Activated CD8-positive, alpha-beta memory T cell treated with anti-CD3 and anti-CD28 coated beads, Interleukin-2, amount 10 ng/mL, durations not matched to agents 7 days and 5 days (primary cell): ENCODE data around the gene RPL10. TPM values are rescaled to one million over a fixed set of nuclear protein-coding genes. Genes with fewer than 3 reads are reported as not detected.

Experiments
- ATAC-seq: fragments of 150-1000 bp; cut with Tn5 transposase; one replicate; pipeline ENCODE4 v1.10.0; 2021; ENCODE audit warnings: moderate library complexity
- CTCF ChIA-PET: fragments of 350-600 bp; sonication (Branson Sonifier 250); formaldehyde crosslinking; loops from one replicate; lab custom pipeline; 2021; ENCODE audit warnings: antibody characterized with exemption; lab: Charles Lee
- DNase-seq: peaks from one replicate; pipeline ENCODE4 v3.0.0-alpha.2; 2020
- H3K27ac Mint-ChIP-seq: one replicate; pipeline ENCODE4 v1.8.0; 2021; ENCODE audit warnings: mild to moderate bottlenecking, mixed read lengths
- H3K27me3 Mint-ChIP-seq: one replicate; pipeline ENCODE4 v1.8.0; 2021; ENCODE audit warnings: mixed read lengths
- H3K36me3 Mint-ChIP-seq: one replicate; pipeline ENCODE4 v1.8.0; 2021; ENCODE audit warnings: mild to moderate bottlenecking, mixed read lengths
- H3K4me1 Mint-ChIP-seq: one replicate; pipeline ENCODE4 v1.8.0; 2021; ENCODE audit warnings: mixed read lengths
- H3K4me3 Mint-ChIP-seq: one replicate; pipeline ENCODE4 v1.8.0; 2021; ENCODE audit warnings: mild to moderate bottlenecking, moderate library complexity, mixed read lengths
- H3K9me3 Mint-ChIP-seq: one replicate; pipeline ENCODE4 v1.8.0; 2022; ENCODE audit warnings: low read depth, mixed read lengths
- total RNA-seq, 2 experiments: library from RNA; stranded (reverse); gene quantifications; one replicate each; pipeline ENCODE4 v1.2.3, GENCODE V29; 2021

RPL10 gene
- total RNA-seq, 2 experiments from 2014 or later = 2,013 to 2,356 TPM

DNA sequence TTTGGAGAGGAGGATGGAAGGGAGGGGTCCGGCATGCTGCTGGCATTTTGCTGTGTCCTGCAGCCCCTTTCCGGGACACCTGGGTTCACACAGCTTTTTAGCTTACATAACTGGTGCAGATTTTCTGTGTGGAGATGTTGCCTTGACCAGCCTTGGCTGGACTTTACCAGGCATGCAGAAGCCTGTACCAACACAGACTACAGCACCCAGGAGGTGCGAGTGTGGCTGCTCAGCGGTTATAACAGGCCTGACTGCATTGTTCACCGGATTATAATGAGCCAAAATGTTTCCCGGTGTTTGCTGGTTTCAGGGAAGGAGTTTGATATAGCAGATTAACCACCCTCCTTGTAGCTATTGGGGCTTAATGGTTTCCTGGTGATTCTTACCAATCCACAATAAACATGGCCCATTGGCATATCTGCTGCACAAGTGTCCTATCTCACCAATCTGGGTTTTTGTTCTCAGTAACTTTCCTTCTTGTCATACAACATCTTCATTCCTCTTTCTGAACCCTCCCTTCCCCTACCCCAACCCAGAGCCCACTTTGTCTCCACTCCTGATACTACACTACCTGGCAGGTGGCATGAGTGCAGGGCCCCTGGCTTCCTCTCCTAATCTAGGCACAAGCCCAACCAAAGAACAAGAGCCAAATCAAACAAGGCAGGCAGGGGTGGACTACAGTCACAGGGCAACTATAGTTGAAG, 3.9 kb downstream of the RPL10 start:
- peaks cover 18% of the 10 kb centered on the region for H3K4me1 Mint-ChIP-seq
- H3K27me3 Mint-ChIP-seq = no peaks in the 10 kb centered on the region
- H3K4me3 Mint-ChIP-seq = no peak overlapping the region
- no peaks in the 10 kb centered on the region for H3K9me3 Mint-ChIP-seq
- no peak for DNase-seq
- peak overlapping the region; percentile 19 for H3K27ac Mint-ChIP-seq
- ATAC-seq = no peak
- CTCF ChIA-PET = interaction anchor here (0.8 kb wide), 1 partner anchor 111 kb away, joined by 3 read pairs; no protein-coding TSS in a partner anchor
- H3K36me3 Mint-ChIP-seq = peaks cover 33% of the 10 kb centered on the region

DNA sequence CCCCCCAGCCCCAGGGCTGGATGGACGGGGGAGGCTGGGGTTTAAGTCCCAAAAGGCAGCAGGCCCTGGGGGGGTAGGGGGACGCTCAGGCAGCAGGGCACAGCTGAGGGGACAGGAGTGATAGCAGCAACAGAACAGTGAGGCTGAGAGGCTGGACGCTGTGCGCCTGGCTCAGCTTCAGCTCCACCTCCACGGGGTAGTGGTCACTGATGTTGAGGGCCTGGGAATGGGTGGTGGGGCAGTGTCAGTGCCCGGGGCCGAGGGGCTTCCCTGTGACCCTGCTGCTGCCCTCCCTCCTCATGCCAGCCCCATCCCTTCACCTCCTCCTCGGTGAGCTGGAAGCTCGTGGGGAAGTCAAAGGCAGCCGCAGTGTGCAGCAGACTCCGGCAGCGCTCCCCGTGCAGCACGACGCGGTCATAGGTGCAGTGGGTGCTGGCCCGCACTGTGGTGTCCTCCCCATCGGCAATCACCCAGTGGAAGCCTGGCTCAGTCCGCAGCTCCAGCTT, 4.5 kb downstream of the RPL10 start:
- ATAC-seq (no peak), DNase-seq (no peak)
- H3K4me1 Mint-ChIP-seq = peaks cover 18% of the 10 kb centered on the region
- CTCF ChIA-PET = no interaction called here
- peaks cover 33% of the 10 kb centered on the region for H3K36me3 Mint-ChIP-seq
- H3K27ac Mint-ChIP-seq = no peak overlapping the region
- H3K27me3 Mint-ChIP-seq = no peaks in the 10 kb centered on the region
- H3K4me3 Mint-ChIP-seq = no peak overlapping the region
- H3K9me3 Mint-ChIP-seq = no peaks in the 10 kb centered on the region

- H3K4me1 Mint-ChIP-seq = peaks cover 16% of the 10 kb centered on the region
- no peak for DNase-seq
- no peak overlapping the region for H3K27ac Mint-ChIP-seq
- CTCF ChIA-PET = no interaction called here
- no peak for ATAC-seq
- H3K27me3 Mint-ChIP-seq = no peaks in the 10 kb centered on the region
- H3K9me3 Mint-ChIP-seq = no peaks in the 10 kb centered on the region
- no peak overlapping the region for H3K4me3 Mint-ChIP-seq
- peaks cover 30% of the 10 kb centered on the region for H3K36me3 Mint-ChIP-seq
Measured at GRCh38 chrX:154403192-154403591, 5.0 kb downstream of the RPL10 start.

GRCh38 chrX:154403858-154404257, 5.7 kb downstream of the RPL10 start:
- Mint-ChIP-seq H3K27ac (no peak overlapping the region), H3K4me1 (peaks cover 19% of the 10 kb centered on the region), H3K27me3 (no peaks in the 10 kb centered on the region), H3K4me3 (no peak overlapping the region), H3K9me3 (no peaks in the 10 kb centered on the region), H3K36me3 (peaks cover 27% of the 10 kb centered on the region)
- DNase-seq (no peak), ATAC-seq (no peak)
- CTCF ChIA-PET = no interaction called here

- no peaks in the 10 kb centered on the region for H3K9me3 Mint-ChIP-seq
- H3K4me3 Mint-ChIP-seq = no peak overlapping the region
- H3K36me3 Mint-ChIP-seq = peaks cover 18% of the 10 kb centered on the region
- no peak for DNase-seq
- no peaks in the 10 kb centered on the region for H3K27me3 Mint-ChIP-seq
- peaks cover 18% of the 10 kb centered on the region for H3K4me1 Mint-ChIP-seq
- H3K27ac Mint-ChIP-seq = no peak overlapping the region
- ATAC-seq = no peak
- CTCF ChIA-PET = no interaction called here
Measured at GRCh38 chrX:154404625-154405192, 6.5 kb downstream of the RPL10 start.

GRCh38 chrX:154408659-154409221, 10.6 kb downstream of the RPL10 start:
- peaks cover 3% of the 10 kb centered on the region for H3K36me3 Mint-ChIP-seq
- H3K4me3 Mint-ChIP-seq = peak overlapping the region; percentile 59
- no peaks in the 10 kb centered on the region for H3K9me3 Mint-ChIP-seq
- DNase-seq = no peak
- H3K4me1 Mint-ChIP-seq = peaks cover 14% of the 10 kb centered on the region
- CTCF ChIA-PET = interaction anchor here (2.9 kb wide), 1 partner anchor 10 kb away, joined by 15 read pairs; the partner anchor contains the start of gene RPL10
- no peak for ATAC-seq
- peak overlapping the region; percentile 69 for H3K27ac Mint-ChIP-seq
- no peaks in the 10 kb centered on the region for H3K27me3 Mint-ChIP-seq

- DNase-seq (peak; percentile 49), ATAC-seq (no peak)
- Mint-ChIP-seq H3K27ac (peak within 1 kb of the TSS; percentile 69), H3K27me3 (no peaks in the 10 kb centered on the region), H3K9me3 (no peaks in the 10 kb centered on the region), H3K4me3 (peak within 1 kb of the TSS; percentile 59), H3K36me3 (peaks cover 3% of the 10 kb centered on the region), H3K4me1 (peaks cover 14% of the 10 kb centered on the region)
- CTCF ChIA-PET = interaction anchor here (0.9 to 2.9 kb wide), 2 partner anchors 11 to 20 kb away, joined by 3 to 15 read pairs; partner anchors contain the start of gene RPL10
Measured at GRCh38 chrX:154409222-154409871, 11.2 kb downstream of the RPL10 start, which contains the start of gene DNASE1L1. Gene DNASE1L1, minus strand, starts transcription at chrX:154409254. Its CDS starts 3,686 bp downstream, at chrX:154405568.

- H3K27me3 Mint-ChIP-seq = no peaks in the 10 kb centered on the region
- H3K36me3 Mint-ChIP-seq = peaks cover 7% of the 10 kb centered on the region
- CTCF ChIA-PET = interaction anchor here (0.9 to 1.2 kb wide), 6 partner anchors 13 to 123 kb away, joined by 3 to 4 read pairs (median 3); partner anchors contain the start of gene ATP6AP1
- H3K27ac Mint-ChIP-seq = peak overlapping the region; percentile 89
- H3K9me3 Mint-ChIP-seq = no peaks in the 10 kb centered on the region
- peaks cover 14% of the 10 kb centered on the region for H3K4me1 Mint-ChIP-seq
- ATAC-seq (peak; percentile 74), DNase-seq (peak; percentile 81)
- H3K4me3 Mint-ChIP-seq = peak overlapping the region; percentile 88
Measured at GRCh38 chrX:154411981-154412340, 13.8 kb downstream of the RPL10 start.

GRCh38 chrX:154412468-154412867, 14.3 kb downstream of the RPL10 start:
- CTCF ChIA-PET = interaction anchor here (0.9 to 1.2 kb wide), 6 partner anchors 13 to 123 kb away, joined by 3 to 4 read pairs (median 3); partner anchors contain the start of gene ATP6AP1
- H3K4me1 Mint-ChIP-seq = peaks cover 14% of the 10 kb centered on the region
- no peaks in the 10 kb centered on the region for H3K9me3 Mint-ChIP-seq
- no peaks in the 10 kb centered on the region for H3K27me3 Mint-ChIP-seq
- peak; percentile 75 for DNase-seq
- peak; percentile 51 for ATAC-seq
- H3K36me3 Mint-ChIP-seq = peaks cover 7% of the 10 kb centered on the region
- H3K27ac Mint-ChIP-seq = peak overlapping the region; percentile 89
- peak overlapping the region; percentile 88 for H3K4me3 Mint-ChIP-seq

- Mint-ChIP-seq H3K36me3 (peaks cover 7% of the 10 kb centered on the region), H3K27ac (peak overlapping the region; percentile 89), H3K4me1 (peaks cover 14% of the 10 kb centered on the region), H3K9me3 (no peaks in the 10 kb centered on the region), H3K4me3 (peak overlapping the region; percentile 88), H3K27me3 (no peaks in the 10 kb centered on the region)
- no peak for ATAC-seq
- CTCF ChIA-PET = interaction anchor here (1.2 kb wide), 1 partner anchor 40 kb away, joined by 3 read pairs; no protein-coding TSS in a partner anchor
- DNase-seq = no peak
Measured at GRCh38 chrX:154413142-154413541, 15.0 kb downstream of the RPL10 start.

DNA sequence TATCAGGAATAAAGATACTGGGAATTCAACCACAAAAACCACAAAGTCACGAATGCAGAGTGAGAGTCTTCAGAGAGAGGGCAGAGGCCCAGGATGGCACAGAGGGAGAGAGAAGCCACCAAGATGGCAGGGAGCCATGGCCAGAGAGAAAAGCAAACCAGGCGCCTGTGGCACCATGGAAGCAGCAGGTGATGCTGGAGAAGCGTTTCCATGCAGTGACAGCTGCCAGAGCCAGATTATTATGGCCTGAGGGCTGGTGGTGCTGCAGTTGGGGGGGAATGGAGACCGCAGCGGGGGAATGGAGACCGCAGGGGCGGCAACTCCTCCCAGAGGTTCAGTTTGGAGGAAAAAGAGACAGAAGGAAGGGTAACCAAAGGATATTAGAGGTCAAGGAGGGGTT, 19.0 kb downstream of the RPL10 start:
- Mint-ChIP-seq H3K27me3 (no peaks in the 10 kb centered on the region), H3K27ac (no peak overlapping the region), H3K9me3 (no peaks in the 10 kb centered on the region), H3K36me3 (peaks cover 4% of the 10 kb centered on the region), H3K4me1 (peaks cover 8% of the 10 kb centered on the region), H3K4me3 (no peak overlapping the region)
- no peak for DNase-seq
- ATAC-seq = no peak
- CTCF ChIA-PET = no interaction called here

DNA sequence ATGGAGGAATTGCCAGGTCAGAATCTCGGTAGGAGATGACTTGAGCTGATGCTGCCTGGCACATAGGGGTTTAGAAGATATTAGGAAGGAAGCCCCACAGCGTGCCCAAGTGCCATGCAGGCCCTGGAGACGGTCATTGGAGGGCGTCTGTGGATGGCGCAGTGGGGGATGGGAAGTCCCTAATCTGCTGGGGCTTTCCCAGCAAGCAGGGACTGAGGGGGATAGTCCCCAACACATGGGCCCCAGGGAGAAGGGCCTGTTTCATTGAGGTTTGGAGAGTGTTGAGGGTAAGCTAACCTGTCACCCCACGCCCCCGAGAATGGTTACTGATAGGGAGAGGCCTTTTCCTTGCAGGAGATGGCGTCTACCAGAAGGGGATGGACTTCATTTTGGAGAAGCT, 21.0 kb downstream of the RPL10 start:
- H3K27ac Mint-ChIP-seq = no peak overlapping the region
- ATAC-seq (no peak), DNase-seq (no peak)
- H3K4me3 Mint-ChIP-seq = no peak overlapping the region
- peaks cover 4% of the 10 kb centered on the region for H3K36me3 Mint-ChIP-seq
- no peaks in the 10 kb centered on the region for H3K27me3 Mint-ChIP-seq
- peaks cover 5% of the 10 kb centered on the region for H3K4me1 Mint-ChIP-seq
- CTCF ChIA-PET = interaction anchor here (0.9 to 1.3 kb wide), 2 partner anchors 11 to 108 kb away, joined by 3 read pairs; no protein-coding TSS in a partner anchor
- H3K9me3 Mint-ChIP-seq = no peaks in the 10 kb centered on the region
